ENCODE results near the gene SDK1. TPM values are rescaled to one million over a fixed set of nuclear protein-coding genes. Genes with fewer than 3 reads are reported as not detected.

SDK1 gene
- total RNA-seq, 2 experiments from 2014 or later = 0.25 to 0.78 TPM

GRCh38 chr7:3912291-3912690 is 611.2 kb downstream of the SDK1 start:
- Mint-ChIP-seq H3K9me3 (no peaks in the 10 kb centered on the region), H3K36me3 (ENCODE audit: low read depth) (no peaks in the 10 kb centered on the region), H3K27me3 (peaks cover 4% of the 10 kb centered on the region), H3K27ac (no peak overlapping the region), H3K4me3 (no peak overlapping the region), H3K4me1 (ENCODE audit: low read depth) (no peaks in the 10 kb centered on the region)
- TF ChIP-seq, protein P1, sequence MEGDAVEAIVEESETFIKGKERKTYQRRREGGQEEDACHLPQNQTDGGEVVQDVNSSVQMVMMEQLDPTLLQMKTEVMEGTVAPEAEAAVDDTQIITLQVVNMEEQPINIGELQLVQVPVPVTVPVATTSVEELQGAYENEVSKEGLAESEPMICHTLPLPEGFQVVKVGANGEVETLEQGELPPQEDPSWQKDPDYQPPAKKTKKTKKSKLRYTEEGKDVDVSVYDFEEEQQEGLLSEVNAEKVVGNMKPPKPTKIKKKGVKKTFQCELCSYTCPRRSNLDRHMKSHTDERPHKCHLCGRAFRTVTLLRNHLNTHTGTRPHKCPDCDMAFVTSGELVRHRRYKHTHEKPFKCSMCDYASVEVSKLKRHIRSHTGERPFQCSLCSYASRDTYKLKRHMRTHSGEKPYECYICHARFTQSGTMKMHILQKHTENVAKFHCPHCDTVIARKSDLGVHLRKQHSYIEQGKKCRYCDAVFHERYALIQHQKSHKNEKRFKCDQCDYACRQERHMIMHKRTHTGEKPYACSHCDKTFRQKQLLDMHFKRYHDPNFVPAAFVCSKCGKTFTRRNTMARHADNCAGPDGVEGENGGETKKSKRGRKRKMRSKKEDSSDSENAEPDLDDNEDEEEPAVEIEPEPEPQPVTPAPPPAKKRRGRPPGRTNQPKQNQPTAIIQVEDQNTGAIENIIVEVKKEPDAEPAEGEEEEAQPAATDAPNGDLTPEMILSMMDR (IDR thresholded peaks at IDR 0.05) = no peak
- intact Hi-C loops (cut with micrococcal nuclease) = no loop called here
- ATAC-seq = no peak
- ChIA-PET CTCF (interaction anchor here (1.8 kb wide), 1 partner anchor 16 kb away, joined by 6 read pairs; no protein-coding TSS in a partner anchor), POLR2A (no interaction called here)
- DNase-seq = no peak

GRCh38 chr7:3914051-3914775 is 613.2 kb downstream of the SDK1 start:
- ChIA-PET POLR2A (no interaction called here), CTCF (no interaction called here)
- peaks cover 6% of the 10 kb centered on the region for H3K4me1 Mint-ChIP-seq (ENCODE audit: low read depth)
- H3K27me3 Mint-ChIP-seq = no peaks in the 10 kb centered on the region
- peaks cover 4% of the 10 kb centered on the region for H3K9me3 Mint-ChIP-seq
- TF ChIP-seq, protein P1 (IDR thresholded peaks at IDR 0.05) = no peak
- H3K4me3 Mint-ChIP-seq = no peak overlapping the region
- no peak for ATAC-seq
- intact Hi-C loops (cut with micrococcal nuclease) = no loop called here
- H3K36me3 Mint-ChIP-seq (ENCODE audit: low read depth) = no peaks in the 10 kb centered on the region
- DNase-seq = no peak
- no peak overlapping the region for H3K27ac Mint-ChIP-seq

DNA sequence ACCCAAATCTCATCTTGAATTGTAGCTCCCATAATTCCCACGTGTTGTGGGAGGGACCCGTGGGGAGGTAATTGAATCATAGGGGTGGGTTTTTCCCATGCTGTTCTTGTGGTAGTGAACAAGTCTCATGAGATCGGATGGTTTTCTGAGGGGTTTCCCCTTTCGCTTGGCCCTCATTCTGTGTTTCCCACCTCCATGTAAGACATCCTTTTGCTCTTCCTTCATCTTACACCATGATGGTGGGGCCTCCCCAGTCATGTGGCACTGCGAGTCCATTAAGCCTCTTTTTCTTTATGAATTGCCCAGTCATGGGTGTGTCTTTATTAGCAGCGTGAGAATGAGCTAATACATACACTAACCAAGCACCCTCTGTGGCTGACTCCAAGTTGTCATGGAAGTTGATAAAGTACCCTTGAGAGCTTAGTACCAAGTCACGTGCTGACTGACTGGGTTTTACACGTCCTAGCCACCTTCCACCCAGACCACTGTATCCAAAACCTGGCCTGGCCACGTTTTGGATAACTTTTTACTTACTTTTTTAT is 614.4 kb downstream of the SDK1 start:
- Mint-ChIP-seq H3K9me3 (peaks cover 4% of the 10 kb centered on the region), H3K27ac (no peak overlapping the region), H3K4me1 (ENCODE audit: low read depth) (peaks cover 7% of the 10 kb centered on the region), H3K36me3 (ENCODE audit: low read depth) (no peaks in the 10 kb centered on the region), H3K27me3 (peaks cover 6% of the 10 kb centered on the region), H3K4me3 (no peak overlapping the region)
- ChIA-PET CTCF (no interaction called here), POLR2A (no interaction called here)
- intact Hi-C loops (cut with micrococcal nuclease) = no loop called here
- TF ChIP-seq, protein P1 (IDR thresholded peaks at IDR 0.05) = no peak
- ATAC-seq (peak; percentile 60), DNase-seq (peak; percentile 26)

- H3K9me3 Mint-ChIP-seq = peaks cover 4% of the 10 kb centered on the region
- TF ChIP-seq, protein P1 (IDR thresholded peaks at IDR 0.05) = no peak
- CTCF ChIA-PET = no interaction called here
- no peak for DNase-seq
- no peaks in the 10 kb centered on the region for H3K36me3 Mint-ChIP-seq (ENCODE audit: low read depth)
- H3K4me3 Mint-ChIP-seq = no peak overlapping the region
- intact Hi-C loops (cut with micrococcal nuclease) = no loop called here
- POLR2A ChIA-PET = no interaction called here
- H3K4me1 Mint-ChIP-seq (ENCODE audit: low read depth) = peaks cover 7% of the 10 kb centered on the region
- H3K27me3 Mint-ChIP-seq = peaks cover 6% of the 10 kb centered on the region
- no peak for ATAC-seq
- no peak overlapping the region for H3K27ac Mint-ChIP-seq
Measured at GRCh38 chr7:3916146-3916545, 615.1 kb downstream of the SDK1 start.

GRCh38 chr7:3917436-3917835 is 616.4 kb downstream of the SDK1 start:
- ChIA-PET POLR2A (no interaction called here), CTCF (no interaction called here)
- TF ChIP-seq, protein P1 (IDR thresholded peaks at IDR 0.05) = no peak
- H3K27me3 Mint-ChIP-seq = peaks cover 6% of the 10 kb centered on the region
- DNase-seq (no peak), ATAC-seq (no peak)
- H3K36me3 Mint-ChIP-seq (ENCODE audit: low read depth) = no peaks in the 10 kb centered on the region
- peaks cover 7% of the 10 kb centered on the region for H3K4me1 Mint-ChIP-seq (ENCODE audit: low read depth)
- intact Hi-C loops (cut with micrococcal nuclease) = no loop called here
- H3K4me3 Mint-ChIP-seq = no peak overlapping the region
- H3K27ac Mint-ChIP-seq = no peak overlapping the region
- peaks cover 4% of the 10 kb centered on the region for H3K9me3 Mint-ChIP-seq

All from activated CD8-positive, alpha-beta T cell treated with anti-CD3 and anti-CD28 coated beads for 36 hours (primary cell).